Dermis blood vessel endothelial cell (primary cell): ENCODE results near the gene RSAD2. TPM values are rescaled to one million over a fixed set of nuclear protein-coding genes. Genes with fewer than 3 reads are reported as not detected.

ENCODE experiments used
- total RNA-seq: library from RNA; depleted of rRNA; stranded (reverse); fragments of >200 nt; gene quantifications from 2 replicates; pipeline ENCODE4 v1.2.3, GENCODE V29; 2014

RSAD2 gene
- total RNA-seq, 1 donor from 2014 or later, result 1.2 TPM

Other genes with a start within 250 kb of the RSAD2 start
- 0.84 and 1.9 TPM in 2 replicates for gene CMPK2, start 11.9 kb upstream of the RSAD2 start, total RNA-seq
- gene RNF144A, start 39.6 kb downstream of the RSAD2 start, total RNA-seq, result 23.6 and 25.2 TPM in 2 replicates